PFSK-1 (cell line): ENCODE measurements around the gene ZNF341.

Experiments used
- FOXP2 ChIP-seq: optimal IDR thresholded peaks from 2 replicates; pipeline ENCODE3; 2011; ENCODE audit warnings: borderline replicate concordance, control low read depth, inconsistent platforms; ENCODE audit not compliant: insufficient read depth; ENCODE audit errors: extremely low read length, extremely low read depth
- POLR2AphosphoS5 ChIP-seq: IDR thresholded peaks from 2 replicates; pipeline ENCODE4 v1.6.1; 2012; ENCODE audit warnings: low read depth, mild to moderate bottlenecking, control low read depth, low read length, moderate library complexity
- SIN3A ChIP-seq: IDR thresholded peaks from 2 replicates; pipeline ENCODE4 v1.6.1; 2012; ENCODE audit warnings: mild to moderate bottlenecking, low read length, moderate library complexity, borderline replicate concordance; ENCODE audit not compliant: insufficient read depth
- TAF1 ChIP-seq: IDR thresholded peaks from 2 replicates; pipeline ENCODE4 v1.6.1; 2012; ENCODE audit warnings: low read length, control low read depth, borderline replicate concordance; ENCODE audit not compliant: insufficient read depth
- TF ChIP-seq, protein P1 (sequence below), 2 experiments: IDR thresholded peaks; 2 replicates each; pipeline versions ENCODE4 v1.6.1 to v1.8.0; 2011 to 2012; ENCODE audit warnings: low read depth in 2 of 2, low read length in 2 of 2, control low read depth in 1 of 2, inconsistent platforms in 1 of 2, mild to moderate bottlenecking in 1 of 2, moderate library complexity in 1 of 2; ENCODE audit not compliant: insufficient read depth in 1 of 2

ZNF341 gene

DNA sequence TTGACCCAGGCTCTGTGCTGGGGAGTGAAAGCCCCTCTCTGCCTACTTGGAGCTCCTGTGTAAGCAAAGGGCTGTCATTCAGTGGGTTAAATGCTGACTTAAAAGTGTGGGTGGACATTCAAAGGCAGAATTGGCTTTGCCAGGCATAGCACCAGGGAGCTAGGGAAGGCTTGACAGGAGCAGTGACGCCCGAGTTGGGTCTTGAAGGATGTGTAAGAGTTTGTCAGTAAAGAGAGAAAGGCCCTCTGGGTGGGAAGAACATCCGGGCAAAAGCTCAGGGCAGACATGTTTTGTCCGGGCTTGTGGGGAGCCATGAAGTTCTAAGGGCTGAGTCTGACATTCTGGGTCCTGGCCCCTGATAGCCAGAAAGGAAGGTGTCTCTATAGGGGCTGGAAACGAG is 51.5 kb downstream of the ZNF341 start:
- TF ChIP-seq TAF1 (no peak), SIN3A (no peak), FOXP2 (no peak), POLR2AphosphoS5 (no peak)
- TF ChIP-seq, protein P1, sequence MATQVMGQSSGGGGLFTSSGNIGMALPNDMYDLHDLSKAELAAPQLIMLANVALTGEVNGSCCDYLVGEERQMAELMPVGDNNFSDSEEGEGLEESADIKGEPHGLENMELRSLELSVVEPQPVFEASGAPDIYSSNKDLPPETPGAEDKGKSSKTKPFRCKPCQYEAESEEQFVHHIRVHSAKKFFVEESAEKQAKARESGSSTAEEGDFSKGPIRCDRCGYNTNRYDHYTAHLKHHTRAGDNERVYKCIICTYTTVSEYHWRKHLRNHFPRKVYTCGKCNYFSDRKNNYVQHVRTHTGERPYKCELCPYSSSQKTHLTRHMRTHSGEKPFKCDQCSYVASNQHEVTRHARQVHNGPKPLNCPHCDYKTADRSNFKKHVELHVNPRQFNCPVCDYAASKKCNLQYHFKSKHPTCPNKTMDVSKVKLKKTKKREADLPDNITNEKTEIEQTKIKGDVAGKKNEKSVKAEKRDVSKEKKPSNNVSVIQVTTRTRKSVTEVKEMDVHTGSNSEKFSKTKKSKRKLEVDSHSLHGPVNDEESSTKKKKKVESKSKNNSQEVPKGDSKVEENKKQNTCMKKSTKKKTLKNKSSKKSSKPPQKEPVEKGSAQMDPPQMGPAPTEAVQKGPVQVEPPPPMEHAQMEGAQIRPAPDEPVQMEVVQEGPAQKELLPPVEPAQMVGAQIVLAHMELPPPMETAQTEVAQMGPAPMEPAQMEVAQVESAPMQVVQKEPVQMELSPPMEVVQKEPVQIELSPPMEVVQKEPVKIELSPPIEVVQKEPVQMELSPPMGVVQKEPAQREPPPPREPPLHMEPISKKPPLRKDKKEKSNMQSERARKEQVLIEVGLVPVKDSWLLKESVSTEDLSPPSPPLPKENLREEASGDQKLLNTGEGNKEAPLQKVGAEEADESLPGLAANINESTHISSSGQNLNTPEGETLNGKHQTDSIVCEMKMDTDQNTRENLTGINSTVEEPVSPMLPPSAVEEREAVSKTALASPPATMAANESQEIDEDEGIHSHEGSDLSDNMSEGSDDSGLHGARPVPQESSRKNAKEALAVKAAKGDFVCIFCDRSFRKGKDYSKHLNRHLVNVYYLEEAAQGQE (IDR thresholded peaks at IDR 0.05; ENCODE audit: insufficient read depth in 1 of 2, low read depth in 2 of 2, low read length in 2 of 2), result no peak

DNA sequence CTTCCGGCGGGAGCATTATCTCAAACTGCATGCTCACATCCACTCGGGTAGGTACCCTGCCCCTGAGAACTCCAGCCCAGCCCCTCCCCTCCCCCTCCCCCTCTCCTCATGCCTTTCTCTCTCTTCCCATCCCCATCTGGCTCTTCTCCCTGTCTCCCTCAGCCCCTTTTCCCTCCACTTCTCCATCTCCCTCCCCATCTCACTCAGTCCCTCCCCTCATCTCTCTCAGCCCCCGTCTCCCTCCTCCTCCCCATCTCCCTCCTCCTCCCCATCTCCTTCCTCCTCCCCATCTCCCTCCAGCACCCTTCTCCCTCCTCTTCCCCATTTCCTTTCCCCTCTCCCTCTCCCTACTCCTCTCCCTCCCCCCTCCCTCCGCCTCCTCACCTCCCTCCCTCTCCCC is 52.0 kb downstream of the ZNF341 start:
- no peak for TF ChIP-seq FOXP2
- TF ChIP-seq, protein P1 (IDR thresholded peaks at IDR 0.05; ENCODE audit: insufficient read depth in 1 of 2, low read depth in 2 of 2, low read length in 2 of 2), result no peak
- no peak for TF ChIP-seq SIN3A
- TF ChIP-seq TAF1, result no peak
- TF ChIP-seq POLR2AphosphoS5, result no peak

DNA sequence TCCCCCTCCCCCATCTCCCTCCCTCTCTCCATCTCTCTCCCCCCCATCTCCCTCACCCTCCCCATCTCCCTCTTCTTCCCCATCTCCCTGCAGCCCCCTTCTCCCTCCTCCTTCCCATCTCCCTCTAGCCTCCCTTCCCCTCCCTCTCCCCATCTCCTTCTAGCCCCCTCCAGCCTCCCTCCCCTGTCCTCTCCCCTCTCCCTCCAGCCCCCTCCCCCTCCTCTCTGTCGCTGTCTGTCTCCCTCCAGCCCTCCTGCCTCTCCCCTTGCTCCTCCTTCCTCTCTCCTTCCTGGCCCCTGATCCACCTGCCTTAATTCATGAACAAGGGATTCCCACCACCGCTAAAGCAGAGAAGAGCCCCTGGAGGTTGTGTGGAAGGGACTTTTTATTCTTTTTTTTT is 52.4 kb downstream of the ZNF341 start:
- TF ChIP-seq SIN3A (no peak), TAF1 (no peak), FOXP2 (no peak), POLR2AphosphoS5 (no peak)
- TF ChIP-seq, protein P1 (IDR thresholded peaks at IDR 0.05; ENCODE audit: insufficient read depth in 1 of 2, low read depth in 2 of 2, low read length in 2 of 2), result no peak

DNA sequence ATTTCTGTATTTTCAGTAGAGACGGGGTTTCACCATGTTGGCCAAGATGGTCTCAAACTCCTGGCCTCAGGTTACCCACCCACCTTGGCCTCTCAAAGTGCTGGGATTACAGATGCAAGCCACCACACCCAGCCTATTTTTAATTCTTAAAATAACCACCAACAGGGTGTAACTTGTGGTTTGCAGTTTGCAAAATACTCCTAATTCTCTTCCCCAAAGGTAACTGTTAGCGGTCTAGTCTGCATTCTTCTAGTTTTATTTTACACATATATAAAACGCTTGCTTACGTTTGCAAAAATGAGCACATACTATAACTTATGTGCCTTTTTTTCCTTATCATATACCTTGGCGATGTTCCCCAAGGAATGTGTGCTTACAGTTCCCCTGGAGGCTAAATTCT is 53.7 kb downstream of the ZNF341 start:
- TF ChIP-seq SIN3A, result no peak
- TF ChIP-seq FOXP2, result no peak
- no peak for TF ChIP-seq POLR2AphosphoS5
- TF ChIP-seq, protein P1 (IDR thresholded peaks at IDR 0.05; ENCODE audit: insufficient read depth in 1 of 2, low read depth in 2 of 2, low read length in 2 of 2), result no peak
- no peak for TF ChIP-seq TAF1

DNA sequence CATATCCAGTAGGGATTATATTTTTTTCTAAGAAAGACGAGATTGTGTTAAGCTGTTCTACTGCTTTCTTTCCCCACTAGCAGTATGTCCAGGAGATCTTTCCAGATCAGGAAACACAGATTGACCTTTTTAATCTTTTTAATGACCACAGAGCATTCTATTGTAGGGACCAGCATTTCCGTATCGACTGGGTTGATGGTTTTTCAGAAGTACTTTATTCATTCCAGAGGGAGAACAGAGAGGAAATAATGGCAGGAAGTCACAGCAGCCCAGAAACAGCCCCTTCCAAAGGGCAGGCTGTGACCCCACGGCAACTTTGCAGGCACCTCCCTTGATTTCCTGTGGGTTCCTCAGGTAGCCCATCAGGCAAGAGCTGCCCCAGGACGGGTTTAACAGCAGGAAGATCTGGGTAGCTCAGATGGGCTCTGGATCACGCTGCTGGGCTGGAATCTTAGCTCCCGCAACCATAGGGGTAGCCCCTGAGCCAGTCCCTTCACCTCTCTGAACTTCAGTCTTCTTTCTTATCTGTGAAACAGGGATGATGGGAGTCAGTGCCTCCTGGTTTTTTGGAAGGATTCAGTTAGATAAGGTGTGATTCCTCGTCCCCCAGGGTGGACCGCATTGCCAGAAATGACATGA is 55.6 kb downstream of the ZNF341 start:
- TF ChIP-seq SIN3A (no peak), TAF1 (no peak), FOXP2 (no peak), POLR2AphosphoS5 (no peak)
- TF ChIP-seq, protein P1 (IDR thresholded peaks at IDR 0.05; ENCODE audit: insufficient read depth in 1 of 2, low read depth in 2 of 2, low read length in 2 of 2), result no peak
